K562 (cell line): ENCODE measurements around the gene COL16A1. TPM values are rescaled to one million over a fixed set of nuclear protein-coding genes. Genes with fewer than 3 reads are reported as not detected.

ENCODE experiments used
- CBX3 ChIP-seq, 2 experiments: IDR thresholded peaks; 1 replicate in 1 of 2; 2 replicates in 1 of 2; pipeline ENCODE4 v1.6.1; 2012; ENCODE audit warnings: inconsistent platforms in 2 of 2, low read length in 2 of 2, borderline replicate concordance in 1 of 2, control low read depth in 1 of 2
- HDAC1 ChIP-seq, 2 experiments: fragments of 450-650 bp; IDR thresholded peaks; 2 replicates each; pipeline ENCODE4 v1.6.1; 2016 to 2017; ENCODE audit warnings: inconsistent platforms in 1 of 2, mild to moderate bottlenecking in 1 of 2, moderate library complexity in 1 of 2
- IFI16 ChIP-seq: fragments of 250-450 bp; sonication (Bioruptor Pico); IDR thresholded peaks from 2 replicates; pipeline ENCODE4 v2.1.2; 2022; ENCODE audit warnings: mild to moderate bottlenecking, inconsistent platforms
- LARP7 ChIP-seq: fragments of 450-650 bp; IDR thresholded peaks from 2 replicates; pipeline ENCODE4 v1.6.1; 2016
- MAZ ChIP-seq, 2 experiments: fragments of 450-650 bp in 1 of 2; sonication (generic) in 1 of 2; formaldehyde crosslinking; IDR thresholded peaks in 1 of 2; conservative IDR thresholded peaks in 1 of 2; 2 replicates each; pipeline versions ENCODE4 v1.4.0 to v1.5.0; 2020; ENCODE audit warnings: mild to moderate bottlenecking in 1 of 2, missing genetic modification reagents in 1 of 2
- SIRT6 ChIP-seq: IDR thresholded peaks from one replicate; pipeline ENCODE4 v1.6.1; 2012; ENCODE audit warnings: low read depth, mild to moderate bottlenecking, control low read depth, inconsistent platforms, low read length, moderate library complexity
- STAT5B ChIP-seq: fragments of 250-450 bp; sonication (Bioruptor Pico); IDR thresholded peaks from 2 replicates; pipeline ENCODE4 v1.8.0; 2021; ENCODE audit warnings: mild to moderate bottlenecking, inconsistent platforms
- TEAD1 ChIP-seq, 2 experiments: fragments of 450-650 bp in 1 of 2; sonication (generic) in 1 of 2; formaldehyde crosslinking; IDR thresholded peaks; 2 replicates each; pipeline versions ENCODE4 v1.4.0 to v1.8.0; 2020 to 2022; ENCODE audit warnings: mild to moderate bottlenecking in 2 of 2, missing genetic modification reagents in 1 of 2
- YBX1 ChIP-seq: fragments of 450-650 bp; IDR thresholded peaks from 2 replicates; pipeline ENCODE4 v1.7.1; 2016; ENCODE audit warnings: mild to moderate bottlenecking
- ZNF280A ChIP-seq: fragments of 450-650 bp; IDR thresholded peaks from 2 replicates; pipeline ENCODE4 v1.6.1; 2018; ENCODE audit warnings: mild to moderate bottlenecking, low read depth; ENCODE audit not compliant: partially characterized antibody
- ZNF384 ChIP-seq: IDR thresholded peaks from 2 replicates; pipeline ENCODE4 v1.6.1; 2012; ENCODE audit warnings: low read depth, low read length, improper control_type of control experiment
- ZNF583 ChIP-seq: fragments of 250-450 bp; sonication (Bioruptor Pico); IDR thresholded peaks from 2 replicates; pipeline ENCODE4 v1.4.0; 2020
- ZNF699 ChIP-seq: fragments of 250-450 bp; sonication (Bioruptor Pico); IDR thresholded peaks from 2 replicates; pipeline ENCODE4 v1.8.0; 2021; ENCODE audit warnings: mild to moderate bottlenecking, moderate library complexity; ENCODE audit not compliant: insufficient replicate concordance
- ZNF780A ChIP-seq: fragments of 250-450 bp; sonication (Bioruptor Pico); IDR thresholded peaks from 2 replicates; pipeline ENCODE4 v1.5.0; 2021; ENCODE audit warnings: mild to moderate bottlenecking
- polyA plus RNA-seq, 8 experiments: library from polyadenylated mRNA; depleted of rRNA in 4 of 8; stranded (reverse) in 5 of 8; unstranded in 3 of 8; fragments of >200 nt; fragmentation: Nextera tagmentation in 2 of 8; fragmentation: Illumina TruSeq in 1 of 8; extraction: Ambion mirVana in 2 of 8; extraction: Trizol in 1 of 8; gene quantifications; 2 replicates each; pipeline versions ENCODE4 v1.2.1 to v1.2.3, GENCODE V29; 2011 to 2014; ENCODE audit warnings: inconsistent platforms in 1 of 8, missing spikeins in 1 of 8
- total RNA-seq, 7 experiments: library from RNA; depleted of rRNA in 6 of 7; stranded (reverse); fragments of >200 nt in 6 of 7; fragmentation: Illumina TruSeq in 2 of 7; extraction: Trizol in 2 of 7; gene quantifications; 2 replicates each; pipeline versions ENCODE4 v1.2.1 to v1.2.3, GENCODE V29; 2011 to 2021; ENCODE audit warnings: low replicate concordance in 1 of 7
- TF ChIP-seq, protein P1 (sequence below), 2 experiments: fragments of 450-650 bp; formaldehyde crosslinking in 1 of 2; IDR thresholded peaks; 2 replicates each; pipeline versions ENCODE4 v1.4.0 to v1.6.1; 2014 to 2020; ENCODE audit warnings: mild to moderate bottlenecking in 2 of 2, borderline replicate concordance in 1 of 2, low read depth in 1 of 2
- TF ChIP-seq, protein P2 (sequence below): fragments of 450-650 bp; IDR thresholded peaks from one replicate; pipeline ENCODE4 v1.6.1; 2018; ENCODE audit warnings: mild to moderate bottlenecking, moderate library complexity; ENCODE audit not compliant: partially characterized antibody

Gene COL16A1
- total and polyA plus RNA-seq, 9 of the 15 experiments (the other 6 are each of a cell fraction or from before 2014, with no cell fraction given) = 0.11 to 0.60 (median 0.11) TPM; not detected in 6

GRCh38 chr1:31705080-31705866, 1.5 kb upstream of the COL16A1 start (continued):
- TF ChIP-seq ZNF280A (no peak), ZNF583 (no peak), MAZ (CRISPR knock-in tag; conservative IDR thresholded peaks at IDR 0.05 in 1 of 2, IDR thresholded peaks at IDR 0.05 in 1 of 2) (peak in 1 of 2 experiments; percentile 84; a peak in 2 of 4 replicates), ZNF780A (CRISPR knock-in tag) (no peak), STAT5B (no peak), IFI16 (CRISPR knock-in tag) (no peak), ZNF699 (no peak), SIRT6 (no peak), CBX3 (IDR thresholded peaks at IDR 0.05; ENCODE audit: borderline replicate concordance in 1 of 2, low read length in 2 of 2) (no peak), YBX1 (no peak), HDAC1 (IDR thresholded peaks at IDR 0.05) (peak in 1 of 2 experiments; percentile 12; a peak in 1 of 4 replicates), ZNF384 (peak; percentile 30; the same call in 1 of the 2 replicates), TEAD1 (CRISPR knock-in tag; IDR thresholded peaks at IDR 0.05) (no peak), LARP7 (no peak)
- TF ChIP-seq, protein P1, sequence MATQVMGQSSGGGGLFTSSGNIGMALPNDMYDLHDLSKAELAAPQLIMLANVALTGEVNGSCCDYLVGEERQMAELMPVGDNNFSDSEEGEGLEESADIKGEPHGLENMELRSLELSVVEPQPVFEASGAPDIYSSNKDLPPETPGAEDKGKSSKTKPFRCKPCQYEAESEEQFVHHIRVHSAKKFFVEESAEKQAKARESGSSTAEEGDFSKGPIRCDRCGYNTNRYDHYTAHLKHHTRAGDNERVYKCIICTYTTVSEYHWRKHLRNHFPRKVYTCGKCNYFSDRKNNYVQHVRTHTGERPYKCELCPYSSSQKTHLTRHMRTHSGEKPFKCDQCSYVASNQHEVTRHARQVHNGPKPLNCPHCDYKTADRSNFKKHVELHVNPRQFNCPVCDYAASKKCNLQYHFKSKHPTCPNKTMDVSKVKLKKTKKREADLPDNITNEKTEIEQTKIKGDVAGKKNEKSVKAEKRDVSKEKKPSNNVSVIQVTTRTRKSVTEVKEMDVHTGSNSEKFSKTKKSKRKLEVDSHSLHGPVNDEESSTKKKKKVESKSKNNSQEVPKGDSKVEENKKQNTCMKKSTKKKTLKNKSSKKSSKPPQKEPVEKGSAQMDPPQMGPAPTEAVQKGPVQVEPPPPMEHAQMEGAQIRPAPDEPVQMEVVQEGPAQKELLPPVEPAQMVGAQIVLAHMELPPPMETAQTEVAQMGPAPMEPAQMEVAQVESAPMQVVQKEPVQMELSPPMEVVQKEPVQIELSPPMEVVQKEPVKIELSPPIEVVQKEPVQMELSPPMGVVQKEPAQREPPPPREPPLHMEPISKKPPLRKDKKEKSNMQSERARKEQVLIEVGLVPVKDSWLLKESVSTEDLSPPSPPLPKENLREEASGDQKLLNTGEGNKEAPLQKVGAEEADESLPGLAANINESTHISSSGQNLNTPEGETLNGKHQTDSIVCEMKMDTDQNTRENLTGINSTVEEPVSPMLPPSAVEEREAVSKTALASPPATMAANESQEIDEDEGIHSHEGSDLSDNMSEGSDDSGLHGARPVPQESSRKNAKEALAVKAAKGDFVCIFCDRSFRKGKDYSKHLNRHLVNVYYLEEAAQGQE (IDR thresholded peaks at IDR 0.05; ENCODE audit: borderline replicate concordance) = peak; percentile 75; the same call in 1 of the 2 replicates
- TF ChIP-seq, protein P1 (CRISPR knock-in tag; IDR thresholded peaks at IDR 0.05; ENCODE audit: low read depth) = no peak
- TF ChIP-seq, protein P2, sequence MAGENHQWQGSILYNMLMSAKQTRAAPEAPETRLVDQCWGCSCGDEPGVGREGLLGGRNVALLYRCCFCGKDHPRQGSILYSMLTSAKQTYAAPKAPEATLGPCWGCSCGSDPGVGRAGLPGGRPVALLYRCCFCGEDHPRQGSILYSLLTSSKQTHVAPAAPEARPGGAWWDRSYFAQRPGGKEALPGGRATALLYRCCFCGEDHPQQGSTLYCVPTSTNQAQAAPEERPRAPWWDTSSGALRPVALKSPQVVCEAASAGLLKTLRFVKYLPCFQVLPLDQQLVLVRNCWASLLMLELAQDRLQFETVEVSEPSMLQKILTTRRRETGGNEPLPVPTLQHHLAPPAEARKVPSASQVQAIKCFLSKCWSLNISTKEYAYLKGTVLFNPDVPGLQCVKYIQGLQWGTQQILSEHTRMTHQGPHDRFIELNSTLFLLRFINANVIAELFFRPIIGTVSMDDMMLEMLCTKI = no peak
